Measurements from ENCODE around the gene RGS10. TPM values are rescaled to one million over a fixed set of nuclear protein-coding genes. Genes with fewer than 3 reads are reported as not detected.

RGS10 gene
- total RNA-seq, 6 experiments from 2014 or later = 52.6 to 76.4 (median 71.3) TPM

DNA sequence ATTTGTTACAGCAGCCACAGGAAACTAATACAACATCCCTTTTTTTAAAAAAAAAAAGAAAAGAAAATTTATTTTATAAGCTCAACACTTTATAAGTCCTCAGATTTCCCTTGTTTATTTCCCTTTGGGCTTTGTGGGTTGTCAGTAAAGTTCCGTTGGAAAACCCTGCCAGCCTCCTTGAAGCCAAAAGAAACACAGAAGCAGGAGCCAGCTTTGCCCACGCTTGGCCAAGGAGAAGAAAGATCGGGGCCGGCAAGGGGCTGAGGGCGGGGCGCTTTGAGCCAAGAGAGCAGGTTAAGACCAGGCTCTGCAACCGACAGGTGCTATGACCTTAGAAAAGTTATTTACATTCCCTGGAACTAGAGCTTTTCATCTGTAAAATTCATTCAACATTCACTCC, 72.7 kb downstream of the RGS10 start:
- no peak overlapping the region for H3K4me3 Mint-ChIP-seq
- H3K9me3 Mint-ChIP-seq = 0 out of 2 replicates have a peak, but pooled peaks cover 3% of the 10 kb centered on the region
- H3K36me3 Mint-ChIP-seq (ENCODE audit: low read depth) = no peaks in the 10 kb centered on the region
- no peaks in the 10 kb centered on the region for H3K4me1 Mint-ChIP-seq (ENCODE audit: low read depth)
- H3K27ac Mint-ChIP-seq = no peak overlapping the region
- TF ChIP-seq, protein P1, sequence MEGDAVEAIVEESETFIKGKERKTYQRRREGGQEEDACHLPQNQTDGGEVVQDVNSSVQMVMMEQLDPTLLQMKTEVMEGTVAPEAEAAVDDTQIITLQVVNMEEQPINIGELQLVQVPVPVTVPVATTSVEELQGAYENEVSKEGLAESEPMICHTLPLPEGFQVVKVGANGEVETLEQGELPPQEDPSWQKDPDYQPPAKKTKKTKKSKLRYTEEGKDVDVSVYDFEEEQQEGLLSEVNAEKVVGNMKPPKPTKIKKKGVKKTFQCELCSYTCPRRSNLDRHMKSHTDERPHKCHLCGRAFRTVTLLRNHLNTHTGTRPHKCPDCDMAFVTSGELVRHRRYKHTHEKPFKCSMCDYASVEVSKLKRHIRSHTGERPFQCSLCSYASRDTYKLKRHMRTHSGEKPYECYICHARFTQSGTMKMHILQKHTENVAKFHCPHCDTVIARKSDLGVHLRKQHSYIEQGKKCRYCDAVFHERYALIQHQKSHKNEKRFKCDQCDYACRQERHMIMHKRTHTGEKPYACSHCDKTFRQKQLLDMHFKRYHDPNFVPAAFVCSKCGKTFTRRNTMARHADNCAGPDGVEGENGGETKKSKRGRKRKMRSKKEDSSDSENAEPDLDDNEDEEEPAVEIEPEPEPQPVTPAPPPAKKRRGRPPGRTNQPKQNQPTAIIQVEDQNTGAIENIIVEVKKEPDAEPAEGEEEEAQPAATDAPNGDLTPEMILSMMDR (IDR thresholded peaks at IDR 0.05) = no peak
- peaks cover 21% of the 10 kb centered on the region for H3K27me3 Mint-ChIP-seq (ENCODE audit: insufficient read depth)
- no peak for DNase-seq

DNA sequence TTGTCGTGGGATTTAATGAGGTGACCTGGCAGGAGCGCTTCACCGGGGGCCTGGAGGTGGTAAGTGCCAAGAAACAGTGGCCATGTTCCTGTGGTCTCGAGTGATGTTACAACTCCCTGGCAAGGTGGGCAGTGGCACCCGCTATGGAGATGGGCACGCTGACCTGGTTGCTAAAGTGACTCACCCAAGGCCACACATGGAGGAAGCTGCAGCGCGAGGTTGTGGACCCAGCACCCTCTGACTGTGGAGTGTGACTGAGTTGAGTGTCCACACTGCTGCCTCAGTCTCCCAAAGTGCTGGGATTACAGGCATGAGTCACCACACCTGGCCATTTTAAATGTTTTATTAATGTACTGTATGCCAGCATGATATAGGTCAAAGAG, 73.2 kb downstream of the RGS10 start:
- Mint-ChIP-seq H3K27ac (no peak overlapping the region), H3K9me3 (0 out of 2 replicates have a peak, but pooled peaks cover 3% of the 10 kb centered on the region), H3K36me3 (ENCODE audit: low read depth) (no peaks in the 10 kb centered on the region), H3K4me3 (no peak overlapping the region), H3K27me3 (ENCODE audit: insufficient read depth) (peaks cover 25% of the 10 kb centered on the region), H3K4me1 (ENCODE audit: low read depth) (no peaks in the 10 kb centered on the region)
- TF ChIP-seq, protein P1 (IDR thresholded peaks at IDR 0.05) = no peak
- no peak for DNase-seq

DNA sequence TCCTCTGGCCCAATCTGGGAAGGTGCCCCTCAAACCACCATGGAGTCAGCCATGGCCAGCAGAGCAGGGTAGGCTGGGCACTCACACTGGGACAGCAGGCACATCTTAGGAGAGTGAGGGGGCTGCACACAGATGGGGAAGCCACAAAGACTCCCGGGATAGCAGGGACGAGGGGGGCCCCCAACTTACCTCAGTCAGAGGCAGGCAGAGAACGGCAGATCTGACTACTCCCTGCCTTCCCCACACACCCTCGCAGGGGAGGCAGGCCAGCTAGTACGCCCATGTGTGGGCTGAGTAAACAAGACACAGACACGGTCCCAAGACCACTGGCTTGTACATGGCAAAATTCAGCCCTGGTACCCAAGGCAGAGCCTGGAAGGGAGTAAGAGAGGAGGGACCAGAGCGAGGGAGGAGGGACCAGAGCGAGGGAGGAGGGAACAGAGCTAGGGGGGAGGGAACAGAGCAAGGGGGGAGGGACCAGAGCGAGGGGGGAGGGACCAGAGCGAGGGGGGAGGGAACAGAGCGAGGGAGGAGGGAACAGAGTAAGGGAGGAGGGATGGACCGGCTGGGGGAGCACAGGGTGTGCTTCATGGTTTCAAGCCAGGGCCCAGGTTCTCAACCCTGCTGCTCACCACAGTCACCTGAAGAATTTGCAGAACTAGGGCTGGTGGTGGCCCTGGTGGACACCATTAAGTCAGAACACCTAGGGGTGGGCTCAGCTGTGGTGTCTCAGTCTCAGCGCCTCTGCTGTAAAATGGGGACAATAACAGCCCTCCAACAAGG, 73.8 kb downstream of the RGS10 start:
- H3K27me3 Mint-ChIP-seq (ENCODE audit: insufficient read depth) = peaks cover 25% of the 10 kb centered on the region
- H3K36me3 Mint-ChIP-seq (ENCODE audit: low read depth) = no peaks in the 10 kb centered on the region
- no peaks in the 10 kb centered on the region for H3K4me1 Mint-ChIP-seq (ENCODE audit: low read depth)
- no peak overlapping the region for H3K4me3 Mint-ChIP-seq
- TF ChIP-seq, protein P1 (IDR thresholded peaks at IDR 0.05) = no peak
- no peaks in the 10 kb centered on the region for H3K9me3 Mint-ChIP-seq
- H3K27ac Mint-ChIP-seq = no peak overlapping the region
- DNase-seq = no peak

GRCh38 chr10:119466655-119467054, 75.9 kb downstream of the RGS10 start:
- H3K4me1 Mint-ChIP-seq (ENCODE audit: low read depth) = no peaks in the 10 kb centered on the region
- peaks cover 11% of the 10 kb centered on the region for H3K9me3 Mint-ChIP-seq
- no peak overlapping the region for H3K4me3 Mint-ChIP-seq
- no peak overlapping the region for H3K27ac Mint-ChIP-seq
- H3K36me3 Mint-ChIP-seq (ENCODE audit: low read depth) = peaks cover 11% of the 10 kb centered on the region; the same call in 1 of the 2 replicates
- DNase-seq = no peak
- H3K27me3 Mint-ChIP-seq (ENCODE audit: insufficient read depth) = peaks cover 22% of the 10 kb centered on the region
- TF ChIP-seq, protein P1 (IDR thresholded peaks at IDR 0.05) = no peak

- TF ChIP-seq, protein P1 (IDR thresholded peaks at IDR 0.05) = no peak
- no peak overlapping the region for H3K27ac Mint-ChIP-seq
- peaks cover 11% of the 10 kb centered on the region for H3K9me3 Mint-ChIP-seq
- peaks cover 11% of the 10 kb centered on the region; the same call in 1 of the 2 replicates for H3K36me3 Mint-ChIP-seq (ENCODE audit: low read depth)
- peaks cover 23% of the 10 kb centered on the region for H3K27me3 Mint-ChIP-seq (ENCODE audit: insufficient read depth)
- peaks cover 5% of the 10 kb centered on the region; the same call in 1 of the 2 replicates for H3K4me1 Mint-ChIP-seq (ENCODE audit: low read depth)
- DNase-seq = no peak
- H3K4me3 Mint-ChIP-seq = no peak overlapping the region
Measured at GRCh38 chr10:119466076-119466475, 76.4 kb downstream of the RGS10 start.
